Panc1 (cell line): ENCODE results near the gene MAP3K13.

Source experiments
- CTCF ChIP-seq: fragments of 450-650 bp; IDR thresholded peaks from 2 replicates; pipeline ENCODE4 v1.5.1; 2017; ENCODE audit warnings: mild to moderate bottlenecking
- POLR2AphosphoS5 ChIP-seq: IDR thresholded peaks from 2 replicates; pipeline ENCODE4 v1.6.1; 2012; ENCODE audit warnings: mild to moderate bottlenecking, low read depth, low read length, moderate library complexity
- REST ChIP-seq, 2 experiments: IDR thresholded peaks; 2 replicates each; pipeline ENCODE4 v1.6.1; 2011 to 2012; ENCODE audit warnings: low read depth in 2 of 2, control low read depth in 1 of 2, low read length in 1 of 2, mild to moderate bottlenecking in 1 of 2, moderate library complexity in 1 of 2; ENCODE audit not compliant: insufficient read depth in 1 of 2
- SIN3A ChIP-seq: IDR thresholded peaks from 2 replicates; pipeline ENCODE4 v1.6.1; 2012; ENCODE audit warnings: low read depth, mild to moderate bottlenecking, low read length, moderate library complexity, borderline replicate concordance; ENCODE audit not compliant: insufficient read depth

- TF ChIP-seq CTCF (no peak), POLR2AphosphoS5 (no peak), REST (IDR thresholded peaks at IDR 0.05; ENCODE audit: insufficient read depth in 1 of 2, low read depth in 2 of 2, low read length in 1 of 2) (no peak), SIN3A (no peak)
Measured at GRCh38 chr3:185511711-185512110, 148.8 kb downstream of the MAP3K13 start.
